HCT116 (cell line): Measurements from ENCODE around the gene SACM1L. TPM values are rescaled to one million over a fixed set of nuclear protein-coding genes. Genes with fewer than 3 reads are reported as not detected.

ENCODE experiments used
- ATAC-seq: fragments of 200-7000 bp; cut with Tn5 transposase; 2 replicates; pipeline ENCODE4 v1.9.1; 2020; ENCODE audit warnings: mild to moderate bottlenecking, moderate library complexity
- BruUV-seq: library from RNA; stranded (reverse); fragments of 400-500 nt; replicated peaks from 2 replicates; lab custom pipeline; 2021; lab: Mats Ljungman, UMichigan
- CTCF ChIA-PET: fragments of 300-600 bp; sonication (Branson Sonifier 250); formaldehyde crosslinking; loops from one replicate; lab custom pipeline; 2021; ENCODE audit warnings: antibody characterized with exemption; lab: Charles Lee
- POLR2A ChIA-PET: fragments of 300-600, 350-600 bp; sonication (Branson Sonifier 250); formaldehyde crosslinking; loops from one replicate; lab custom pipeline; 2021; ENCODE audit warnings: antibody characterized with exemption; lab: Charles Lee
- RAD21 ChIA-PET, 2 experiments: fragments of 300-600 bp; sonication (Branson Sonifier 250); formaldehyde crosslinking; loops; one replicate each; lab custom pipeline; 2023; ENCODE audit warnings: low total read pairs in 2 of 2; ENCODE audit not compliant: uncharacterized antibody in 2 of 2, unreplicated experiment in 2 of 2, low non-redundant PET in 1 of 2; lab: Charles Lee
- DNase-seq: peaks from one replicate; pipeline ENCODE4 v3.0.0-alpha.2; 2010; ENCODE audit warnings: low read depth, low spot score
- H2AFZ ChIP-seq: fragments of 200-600 bp; shearing (Covaris generic), sonication (generic); 2 replicates; pipeline ENCODE4 v1.6.1; 2017; ENCODE audit warnings: low read depth, mixed run types, mixed read lengths, antibody characterized with exemption, low read length; ENCODE audit not compliant: poor library complexity, severe bottlenecking
- H3K27ac ChIP-seq: 2 replicates; pipeline ENCODE4 v1.5.1; 2012; ENCODE audit warnings: low read depth, low read length
- H3K27me3 ChIP-seq: fragments of 200-600 bp; sonication (generic); 2 replicates; pipeline ENCODE4 v1.6.1; 2016; ENCODE audit warnings: mixed run types, low read length, mixed read lengths; ENCODE audit not compliant: insufficient read depth
- H3K36me3 ChIP-seq, 2 experiments: fragments of 200-500 bp in 1 of 2; fragments of 200-600 bp in 1 of 2; sonication (Bioruptor generic) in 1 of 2; sonication (generic) in 1 of 2; 2 replicates each; pipeline versions ENCODE4 v1.5.1 to v1.6.1; 2014 to 2016; ENCODE audit warnings: low read length in 2 of 2, inconsistent platforms in 1 of 2, mixed read lengths in 1 of 2, mixed run types in 1 of 2; ENCODE audit not compliant: insufficient read depth in 2 of 2, control insufficient read depth in 1 of 2
- H3K4me1 ChIP-seq, 2 experiments: fragments of 200-600 bp in 1 of 2; sonication (generic) in 1 of 2; 2 replicates each; pipeline versions ENCODE4 v1.5.1 to v1.6.1; 2012 to 2017; ENCODE audit warnings: low read length in 2 of 2, inconsistent platforms in 1 of 2, mild to moderate bottlenecking in 1 of 2, mixed read lengths in 1 of 2, mixed run types in 1 of 2, moderate library complexity in 1 of 2; ENCODE audit not compliant: insufficient read depth in 2 of 2, control insufficient read depth in 1 of 2
- H3K4me2 ChIP-seq: fragments of 200-600 bp; sonication (generic); 2 replicates; pipeline ENCODE4 v1.6.1; 2017; ENCODE audit warnings: mixed run types, low read length, mixed read lengths
- H3K4me3 ChIP-seq, 2 experiments: fragments of 200-600 bp in 1 of 2; sonication (generic) in 1 of 2; replicated peaks in 1 of 2; 2 replicates each; pipeline ENCODE4 v1.5.1; 2011 to 2016; ENCODE audit warnings: low read length in 2 of 2, control low read depth in 1 of 2, low read depth in 1 of 2, mild to moderate bottlenecking in 1 of 2, mixed read lengths in 1 of 2, mixed run types in 1 of 2
- H3K79me2 ChIP-seq: fragments of 200-600 bp; sonication (generic); 2 replicates; pipeline ENCODE4 v1.6.1; 2017; ENCODE audit warnings: mild to moderate bottlenecking, mixed run types, low read length, moderate library complexity, mixed read lengths; ENCODE audit not compliant: insufficient read depth
- H3K9ac ChIP-seq: fragments of 200-600 bp; sonication (generic); 2 replicates; pipeline ENCODE4 v1.6.1; 2016; ENCODE audit warnings: low read length, mixed read lengths
- H3K9me2 ChIP-seq: fragments of 200-600 bp; sonication (generic), shearing (Covaris generic); 2 replicates; pipeline ENCODE4 v1.6.1; 2017; ENCODE audit warnings: mixed run types, mild to moderate bottlenecking, moderate library complexity; ENCODE audit not compliant: insufficient read depth
- H3K9me3 ChIP-seq, 2 experiments: fragments of 200-500 bp in 1 of 2; fragments of 200-600 bp in 1 of 2; sonication (Bioruptor generic) in 1 of 2; sonication (generic) in 1 of 2; 2 replicates each; pipeline ENCODE4 v1.6.1; 2014 to 2017; ENCODE audit warnings: low read length in 2 of 2, mixed read lengths in 2 of 2, inconsistent platforms in 1 of 2, low read depth in 1 of 2, mild to moderate bottlenecking in 1 of 2, mixed run types in 1 of 2, moderate library complexity in 1 of 2; ENCODE audit not compliant: control insufficient read depth in 1 of 2, insufficient read depth in 1 of 2
- H4K20me1 ChIP-seq: fragments of 200-600 bp; sonication (generic), shearing (Covaris generic); 2 replicates; pipeline ENCODE4 v1.6.1; 2017; ENCODE audit warnings: mixed run types, mild to moderate bottlenecking, moderate library complexity; ENCODE audit not compliant: insufficient read depth
- ATF3 ChIP-seq: IDR thresholded peaks from 2 replicates; pipeline ENCODE4 v1.6.1; 2012
- CTCF ChIP-seq, 3 experiments: fragments of 200-600 bp in 1 of 3; sonication (generic) in 1 of 3; IDR thresholded peaks in 2 of 3; conservative IDR thresholded peaks in 1 of 3; 2 replicates each; pipeline ENCODE4 v1.5.1; 2012 to 2017; ENCODE audit warnings: low read depth in 2 of 3, low read length in 2 of 3, antibody characterized with exemption in 1 of 3, borderline replicate concordance in 1 of 3, control low read depth in 1 of 3, mild to moderate bottlenecking in 1 of 3, mixed read lengths in 1 of 3, mixed run types in 1 of 3, moderate library complexity in 1 of 3; ENCODE audit not compliant: insufficient read depth in 1 of 3
- EGR1 ChIP-seq: IDR thresholded peaks from 2 replicates; pipeline ENCODE4 v1.6.1; 2012; ENCODE audit warnings: low read depth
- EZH2 ChIP-seq: fragments of 200-600 bp; sonication (generic); IDR thresholded peaks from 2 replicates; pipeline ENCODE4 v1.6.1; 2017; ENCODE audit warnings: antibody characterized with exemption, mixed run types
- JUND ChIP-seq: IDR thresholded peaks from 2 replicates; pipeline ENCODE4 v1.6.1; 2012
- MAX ChIP-seq: IDR thresholded peaks from 2 replicates; pipeline ENCODE4 v1.6.1; 2012
- POLR2A ChIP-seq: IDR thresholded peaks from 2 replicates; pipeline ENCODE4 v1.7.0; 2011; ENCODE audit warnings: borderline replicate concordance; ENCODE audit not compliant: insufficient read depth, insufficient read length; ENCODE audit errors: extremely low read depth
- RAD21 ChIP-seq: IDR thresholded peaks from 2 replicates; pipeline ENCODE4 v1.6.1; 2012; ENCODE audit warnings: low read depth, mild to moderate bottlenecking
- REST ChIP-seq: IDR thresholded peaks from 2 replicates; pipeline ENCODE4 v1.6.1; 2012; ENCODE audit warnings: low read depth
- SIN3A ChIP-seq: IDR thresholded peaks from 2 replicates; pipeline ENCODE4 v1.6.1; 2012; ENCODE audit warnings: low read depth
- TCF7L2 ChIP-seq: IDR thresholded peaks from 2 replicates; pipeline ENCODE4 v1.7.0; 2011; ENCODE audit warnings: borderline replicate concordance, inconsistent platforms; ENCODE audit not compliant: insufficient read depth, insufficient read length; ENCODE audit errors: extremely low read depth
- YY1 ChIP-seq: IDR thresholded peaks from 2 replicates; pipeline ENCODE4 v1.6.1; 2011; ENCODE audit warnings: low read length, low read depth, moderate library complexity, mild to moderate bottlenecking; ENCODE audit not compliant: insufficient replicate concordance; ENCODE audit errors: extremely low read depth
- ZNF274 ChIP-seq: fragments of 200-500 bp; sonication (Bioruptor generic); IDR thresholded peaks from 2 replicates; pipeline ENCODE4 v1.6.1; 2014; ENCODE audit warnings: mild to moderate bottlenecking, low read depth, low read length, inconsistent platforms
- intact Hi-C: fragments of 100-400 bp; cut with micrococcal nuclease; formaldehyde crosslinking; loops from 2 replicates; pipeline ENCODE4 v1.10.0; 2022
- total RNA-seq: library from RNA; stranded (reverse); gene quantifications from one replicate; pipeline ENCODE4 v1.2.1, GENCODE V29; 2021; ENCODE audit not compliant: unreplicated experiment

The SACM1L gene
- total RNA-seq, 1 experiment from 2014 or later: 27.3 TPM

GRCh38 chr3:45700570-45701073, 11.4 kb downstream of the SACM1L start:
- peaks cover 0 to 5% of the 10 kb centered on the region in 2 experiments; a peak in 1 of 4 replicates for H3K36me3 ChIP-seq
- H3K9me3 ChIP-seq: no peaks in the 10 kb centered on the region
- RAD21 ChIA-PET: no interaction called here
- TF ChIP-seq JUND (no peak), CTCF (IDR thresholded peaks at IDR 0.05 in 2 of 3, conservative IDR thresholded peaks at IDR 0.05 in 1 of 3; ENCODE audit: borderline replicate concordance in 1 of 3, insufficient read depth in 1 of 3, low read depth in 2 of 3, low read length in 2 of 3) (no peak), TCF7L2 (no peak), REST (no peak), ZNF274 (no peak), EZH2 (no peak), SIN3A (no peak), RAD21 (no peak), POLR2A (no peak), MAX (no peak), ATF3 (no peak), YY1 (no peak), EGR1 (no peak)
- TF ChIP-seq, all 23 proteins: peak for 0
- ChIA-PET POLR2A (no interaction called here), CTCF (interaction anchor here (0.5 kb wide), 1 partner anchor 41 kb away, joined by 3 read pairs; no protein-coding TSS in a partner anchor)
- H3K27me3 ChIP-seq: no peaks in the 10 kb centered on the region
- H3K9ac ChIP-seq: no peak overlapping the region
- DNase-seq (no peak), ATAC-seq (no peak)
- no TSS peak for BruUV-seq
- H3K4me1 ChIP-seq: no peaks in the 10 kb centered on the region
- no peak overlapping the region for H3K27ac ChIP-seq
- no peak overlapping the region for H3K4me2 ChIP-seq
- intact Hi-C loops: no loop called here
- no peak overlapping the region for H3K4me3 ChIP-seq
- H3K9me2 ChIP-seq: no peaks in the 10 kb centered on the region
- H4K20me1 ChIP-seq: no peaks in the 10 kb centered on the region
- H3K79me2 ChIP-seq: peaks cover 72% of the 10 kb centered on the region
- no peak overlapping the region for H2AFZ ChIP-seq
